ENCODE measurements around the gene E2F3. TPM values are rescaled to one million over a fixed set of nuclear protein-coding genes. Genes with fewer than 3 reads are reported as not detected.

E2F3 gene
- total RNA-seq, 1 donor from 2014 or later: 20.4 TPM

DNA sequence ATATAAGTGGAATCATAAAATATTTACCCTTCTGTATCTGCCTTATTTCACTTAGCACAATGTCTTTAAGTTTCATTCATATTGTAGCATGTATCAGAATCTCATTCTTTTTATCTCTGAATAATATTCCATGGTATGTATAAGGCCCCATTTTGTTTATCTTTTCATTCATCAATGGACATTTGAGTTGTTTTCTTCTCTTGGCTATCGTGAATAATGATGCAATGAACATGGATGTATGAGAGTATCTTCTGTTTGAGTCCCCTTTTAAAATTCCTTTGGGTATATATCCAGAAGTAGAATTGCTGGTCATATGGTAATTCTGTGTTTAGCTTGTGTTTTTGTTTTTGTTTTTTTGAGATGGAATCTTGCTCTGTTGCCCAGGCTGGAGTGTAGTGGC lies 39.6 kb downstream of the E2F3 start:
- no peak overlapping the region for H3K27ac Mint-ChIP-seq (ENCODE audit: unreplicated experiment)
- no peaks in the 10 kb centered on the region for H3K27me3 Mint-ChIP-seq (ENCODE audit: unreplicated experiment)
- no peak for DNase-seq (ENCODE audit: low spot score)
- H3K36me3 Mint-ChIP-seq (ENCODE audit: low read depth, unreplicated experiment): peaks cover 4% of the 10 kb centered on the region
- no peaks in the 10 kb centered on the region for H3K4me1 Mint-ChIP-seq (ENCODE audit: unreplicated experiment)
- no peaks in the 10 kb centered on the region for H3K9me3 Mint-ChIP-seq (ENCODE audit: unreplicated experiment)
- TF ChIP-seq, protein P1, sequence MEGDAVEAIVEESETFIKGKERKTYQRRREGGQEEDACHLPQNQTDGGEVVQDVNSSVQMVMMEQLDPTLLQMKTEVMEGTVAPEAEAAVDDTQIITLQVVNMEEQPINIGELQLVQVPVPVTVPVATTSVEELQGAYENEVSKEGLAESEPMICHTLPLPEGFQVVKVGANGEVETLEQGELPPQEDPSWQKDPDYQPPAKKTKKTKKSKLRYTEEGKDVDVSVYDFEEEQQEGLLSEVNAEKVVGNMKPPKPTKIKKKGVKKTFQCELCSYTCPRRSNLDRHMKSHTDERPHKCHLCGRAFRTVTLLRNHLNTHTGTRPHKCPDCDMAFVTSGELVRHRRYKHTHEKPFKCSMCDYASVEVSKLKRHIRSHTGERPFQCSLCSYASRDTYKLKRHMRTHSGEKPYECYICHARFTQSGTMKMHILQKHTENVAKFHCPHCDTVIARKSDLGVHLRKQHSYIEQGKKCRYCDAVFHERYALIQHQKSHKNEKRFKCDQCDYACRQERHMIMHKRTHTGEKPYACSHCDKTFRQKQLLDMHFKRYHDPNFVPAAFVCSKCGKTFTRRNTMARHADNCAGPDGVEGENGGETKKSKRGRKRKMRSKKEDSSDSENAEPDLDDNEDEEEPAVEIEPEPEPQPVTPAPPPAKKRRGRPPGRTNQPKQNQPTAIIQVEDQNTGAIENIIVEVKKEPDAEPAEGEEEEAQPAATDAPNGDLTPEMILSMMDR (IDR thresholded peaks at IDR 0.05; ENCODE audit: unreplicated experiment): no peak
- H3K4me3 Mint-ChIP-seq (ENCODE audit: unreplicated experiment): no peak overlapping the region

DNA sequence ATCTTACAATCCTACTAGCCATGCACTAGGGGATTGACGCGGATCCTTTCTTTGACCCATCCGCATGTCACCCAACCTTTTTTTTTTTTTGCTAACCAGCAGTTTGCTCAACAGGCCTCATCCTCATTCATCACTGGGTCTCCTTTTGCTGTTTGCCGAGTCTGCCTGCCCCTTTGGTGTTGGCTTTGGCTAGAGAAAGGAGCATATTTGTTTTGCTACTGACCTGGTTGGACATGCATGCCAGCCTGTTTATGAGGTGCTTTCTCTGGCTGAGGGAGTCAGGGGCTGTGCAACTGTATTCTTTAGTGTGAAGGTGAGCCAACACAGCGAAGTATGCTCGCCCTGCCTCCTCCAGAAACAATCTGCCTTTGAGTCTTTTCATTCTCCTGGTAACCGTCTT lies 40.2 kb downstream of the E2F3 start:
- Mint-ChIP-seq H3K4me1 (ENCODE audit: unreplicated experiment) (peaks cover 1% of the 10 kb centered on the region), H3K36me3 (ENCODE audit: low read depth, unreplicated experiment) (peaks cover 5% of the 10 kb centered on the region), H3K9me3 (ENCODE audit: unreplicated experiment) (no peaks in the 10 kb centered on the region), H3K27me3 (ENCODE audit: unreplicated experiment) (no peaks in the 10 kb centered on the region), H3K27ac (ENCODE audit: unreplicated experiment) (no peak overlapping the region), H3K4me3 (ENCODE audit: unreplicated experiment) (no peak overlapping the region)
- DNase-seq (ENCODE audit: low spot score): no peak
- TF ChIP-seq, protein P1 (IDR thresholded peaks at IDR 0.05; ENCODE audit: unreplicated experiment): no peak

DNA sequence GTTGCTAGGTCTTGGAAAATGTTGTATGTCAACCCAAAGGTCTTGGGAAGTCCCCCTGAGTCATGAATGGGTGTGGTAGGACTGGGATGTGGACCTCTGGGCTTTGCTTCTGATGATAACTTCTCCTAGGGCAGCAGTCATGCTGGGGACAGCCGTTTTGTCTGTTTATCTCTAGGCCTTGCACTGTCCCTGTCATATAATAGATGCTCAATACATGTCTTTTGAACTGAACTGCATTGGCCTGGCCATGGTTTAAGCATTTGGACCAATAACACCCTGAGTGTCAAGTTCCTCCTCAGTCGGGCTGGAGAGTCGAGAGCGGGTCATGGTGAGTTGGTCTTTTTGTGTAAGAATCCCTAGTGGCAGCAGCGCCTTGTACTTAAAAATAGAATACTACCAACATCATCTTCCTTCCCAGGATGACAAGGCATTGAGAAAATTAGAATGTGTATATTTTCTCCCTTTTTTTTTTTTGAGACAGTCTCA lies 43.1 kb downstream of the E2F3 start:
- no peak overlapping the region for H3K4me3 Mint-ChIP-seq (ENCODE audit: unreplicated experiment)
- DNase-seq (ENCODE audit: low spot score): no peak
- peaks cover 10% of the 10 kb centered on the region for H3K4me1 Mint-ChIP-seq (ENCODE audit: unreplicated experiment)
- peaks cover 8% of the 10 kb centered on the region for H3K36me3 Mint-ChIP-seq (ENCODE audit: low read depth, unreplicated experiment)
- H3K9me3 Mint-ChIP-seq (ENCODE audit: unreplicated experiment): no peaks in the 10 kb centered on the region
- H3K27me3 Mint-ChIP-seq (ENCODE audit: unreplicated experiment): no peaks in the 10 kb centered on the region
- peak overlapping the region; percentile 15 for H3K27ac Mint-ChIP-seq (ENCODE audit: unreplicated experiment)
- TF ChIP-seq, protein P1 (IDR thresholded peaks at IDR 0.05; ENCODE audit: unreplicated experiment): no peak

DNA sequence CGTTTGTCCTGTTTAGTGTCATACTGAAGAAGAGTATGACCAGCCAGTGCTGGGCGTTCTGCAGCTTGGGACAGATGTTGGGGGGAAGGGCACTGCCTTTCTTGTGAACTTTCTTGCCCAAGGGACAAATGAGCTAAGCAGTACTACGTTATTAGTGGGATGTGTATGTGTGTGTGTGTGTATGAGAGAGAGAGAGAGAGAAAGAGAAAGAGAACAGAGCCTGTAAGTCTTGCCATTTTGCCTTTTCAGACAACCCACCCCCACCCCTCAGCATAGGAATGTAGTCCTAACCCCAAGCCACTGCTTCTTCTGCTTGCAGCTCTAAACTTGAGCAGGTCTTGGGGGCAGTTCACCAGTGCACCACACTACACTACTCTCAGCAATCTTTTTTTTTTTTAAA lies 45.5 kb downstream of the E2F3 start:
- Mint-ChIP-seq H3K4me3 (ENCODE audit: unreplicated experiment) (peak overlapping the region; percentile 74), H3K27ac (ENCODE audit: unreplicated experiment) (peak overlapping the region; percentile 39), H3K4me1 (ENCODE audit: unreplicated experiment) (peaks cover 10% of the 10 kb centered on the region), H3K9me3 (ENCODE audit: unreplicated experiment) (no peaks in the 10 kb centered on the region), H3K36me3 (ENCODE audit: low read depth, unreplicated experiment) (peaks cover 8% of the 10 kb centered on the region), H3K27me3 (ENCODE audit: unreplicated experiment) (no peaks in the 10 kb centered on the region)
- TF ChIP-seq, protein P1 (IDR thresholded peaks at IDR 0.05; ENCODE audit: unreplicated experiment): no peak
- DNase-seq (ENCODE audit: low spot score): no peak

DNA sequence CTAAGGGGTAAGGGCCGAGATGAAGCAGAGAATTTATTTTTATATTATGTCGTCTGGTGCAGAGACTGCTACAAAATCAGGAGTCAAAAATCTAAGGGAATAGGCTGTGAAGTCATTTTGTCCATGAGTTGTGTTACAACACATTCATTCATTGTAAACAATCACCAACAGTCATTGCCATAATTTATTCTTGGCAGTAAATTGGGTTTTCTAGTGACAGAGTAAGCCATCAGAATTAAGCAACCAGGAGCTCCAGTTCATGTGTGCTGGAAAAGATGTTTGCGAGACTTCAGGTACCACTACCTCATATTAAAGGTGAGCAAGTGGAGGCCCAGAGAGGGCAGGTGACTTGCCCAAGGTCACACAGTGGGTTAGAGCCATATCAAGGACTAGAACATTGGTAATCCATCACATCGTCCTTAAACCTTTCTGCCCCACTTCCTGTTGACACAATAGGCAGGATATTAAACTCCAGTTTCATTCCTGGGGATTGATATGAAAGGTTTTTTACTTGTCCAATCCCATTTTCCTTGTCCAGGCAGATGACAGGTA lies 46.0 kb downstream of the E2F3 start:
- TF ChIP-seq, protein P1 (IDR thresholded peaks at IDR 0.05; ENCODE audit: unreplicated experiment): no peak
- Mint-ChIP-seq H3K4me1 (ENCODE audit: unreplicated experiment) (peaks cover 10% of the 10 kb centered on the region), H3K27ac (ENCODE audit: unreplicated experiment) (no peak overlapping the region), H3K9me3 (ENCODE audit: unreplicated experiment) (no peaks in the 10 kb centered on the region), H3K36me3 (ENCODE audit: low read depth, unreplicated experiment) (peaks cover 8% of the 10 kb centered on the region), H3K27me3 (ENCODE audit: unreplicated experiment) (no peaks in the 10 kb centered on the region), H3K4me3 (ENCODE audit: unreplicated experiment) (no peak overlapping the region)
- DNase-seq (ENCODE audit: low spot score): no peak

All from endothelial cell (in vitro differentiated cells).